HG02973 (cell line): ENCODE results near the gene ZDHHC1.

Experiments
- ATAC-seq: cut with Tn5 transposase; IDR thresholded peaks from one replicate; pipeline ENCODE4 v1.9.1; 2021; ENCODE audit warnings: moderate library complexity; ENCODE audit not compliant: unreplicated experiment

Gene ZDHHC1

GRCh38 chr16:67415872-67416793, at the start of gene ZDHHC1:
ZDHHC1 (minus strand) TSS chr16:67416477; CDS start chr16:67407775, 8,702 bp downstream.
- peak; percentile 58 for ATAC-seq

DNA sequence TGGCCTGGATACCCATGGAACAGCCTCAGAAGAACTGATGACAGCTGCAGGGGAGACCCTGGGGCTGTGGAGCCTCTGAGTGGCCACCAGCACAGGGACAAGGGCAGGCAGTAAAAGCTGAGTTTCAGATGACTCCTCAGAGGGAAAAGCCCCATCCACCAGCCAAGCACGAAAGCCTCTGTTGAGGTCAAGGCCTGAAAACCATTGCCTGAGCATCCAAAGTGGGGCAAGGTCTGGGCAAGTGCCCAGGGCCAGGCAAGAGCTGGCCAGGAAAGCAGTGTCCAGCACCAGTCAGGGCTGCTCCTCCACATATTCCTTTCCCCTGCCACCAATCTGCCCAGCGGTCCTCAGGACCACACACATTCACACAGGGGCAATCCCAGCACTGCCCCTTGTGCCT, 48.3 kb upstream of the ZDHHC1 start:
- ATAC-seq: no peak

GRCh38 chr16:67463691-67464090, 47.4 kb upstream of the ZDHHC1 start:
- ATAC-seq: no peak

DNA sequence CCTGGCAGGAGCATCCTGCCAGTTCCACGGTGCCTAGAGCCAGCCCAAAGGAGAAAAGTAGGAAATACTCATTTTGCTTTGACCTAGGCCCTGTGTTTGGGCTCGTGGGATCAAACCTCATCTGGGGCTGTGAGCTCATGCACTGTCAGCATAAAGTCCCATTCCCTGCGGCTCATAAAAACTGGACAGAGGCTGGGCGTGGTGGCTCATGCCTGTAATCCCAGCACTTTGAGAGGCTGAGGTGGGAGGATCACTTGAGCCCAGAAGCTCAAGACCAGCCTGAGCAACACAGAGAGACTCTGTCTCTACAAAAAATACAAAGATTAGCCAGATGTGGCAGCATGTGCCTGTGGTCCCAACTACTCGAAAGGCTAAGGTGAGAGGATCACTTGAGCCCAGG, 46.8 kb upstream of the ZDHHC1 start:
- no peak for ATAC-seq

GRCh38 chr16:67462279-67462655, 46.0 kb upstream of the ZDHHC1 start:
- no peak for ATAC-seq

DNA sequence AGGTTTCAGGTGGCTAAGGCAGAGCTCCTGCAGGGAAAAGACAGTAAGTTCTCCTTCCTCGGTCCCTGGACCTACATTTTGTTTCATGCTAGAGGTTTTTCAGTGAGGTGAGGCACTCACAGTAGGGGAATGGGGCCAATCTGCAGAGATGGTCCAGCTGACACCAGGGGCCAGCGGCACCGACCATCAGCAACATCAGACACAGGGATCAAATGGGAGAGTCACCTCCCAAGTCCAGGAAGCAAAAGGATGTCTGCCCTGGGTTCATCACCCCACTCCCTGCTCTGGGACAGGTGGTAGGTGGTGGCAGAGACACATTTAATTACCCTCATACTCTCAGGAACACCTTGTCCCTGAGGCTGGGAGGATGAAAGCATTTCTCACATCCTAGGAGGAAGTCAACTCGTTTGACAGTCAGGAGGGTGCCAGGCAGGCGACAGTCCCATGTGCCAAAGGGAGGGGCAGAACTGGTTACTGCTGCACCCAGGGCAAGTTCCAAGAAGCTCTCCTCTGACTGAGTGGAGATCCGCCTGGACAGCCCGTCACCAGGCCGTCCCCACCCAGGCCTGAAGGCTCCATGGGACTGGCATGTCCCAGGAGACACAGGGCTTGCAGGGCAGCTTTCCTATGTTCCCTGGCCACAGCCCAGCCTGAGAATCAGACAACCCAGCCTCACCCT, 45.5 kb upstream of the ZDHHC1 start:
- ATAC-seq: no peak

GRCh38 chr16:67460961-67461360, 44.7 kb upstream of the ZDHHC1 start:
- no peak for ATAC-seq

DNA sequence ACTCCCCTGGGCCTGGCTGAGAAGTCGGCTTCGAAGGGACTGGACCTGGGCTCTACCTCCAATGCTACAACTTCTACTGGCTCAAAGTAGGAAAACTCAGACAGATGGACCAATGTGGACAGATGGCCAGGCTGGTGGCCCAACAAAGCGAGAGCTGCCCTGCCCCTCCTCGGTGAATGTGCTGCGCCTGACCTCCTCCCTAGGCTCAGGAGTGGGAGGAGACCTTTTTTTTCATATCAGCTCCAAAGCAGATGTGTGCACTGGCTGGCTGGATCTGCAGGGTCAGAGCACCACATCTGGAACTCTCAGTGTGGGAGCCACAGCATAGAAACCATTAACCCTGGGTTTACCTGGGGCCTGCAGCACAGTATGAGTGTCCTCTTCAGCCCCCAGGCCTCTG, 43.9 kb upstream of the ZDHHC1 start:
- ATAC-seq: no peak

GRCh38 chr16:67459861-67460150, 43.5 kb upstream of the ZDHHC1 start:
- ATAC-seq: no peak

DNA sequence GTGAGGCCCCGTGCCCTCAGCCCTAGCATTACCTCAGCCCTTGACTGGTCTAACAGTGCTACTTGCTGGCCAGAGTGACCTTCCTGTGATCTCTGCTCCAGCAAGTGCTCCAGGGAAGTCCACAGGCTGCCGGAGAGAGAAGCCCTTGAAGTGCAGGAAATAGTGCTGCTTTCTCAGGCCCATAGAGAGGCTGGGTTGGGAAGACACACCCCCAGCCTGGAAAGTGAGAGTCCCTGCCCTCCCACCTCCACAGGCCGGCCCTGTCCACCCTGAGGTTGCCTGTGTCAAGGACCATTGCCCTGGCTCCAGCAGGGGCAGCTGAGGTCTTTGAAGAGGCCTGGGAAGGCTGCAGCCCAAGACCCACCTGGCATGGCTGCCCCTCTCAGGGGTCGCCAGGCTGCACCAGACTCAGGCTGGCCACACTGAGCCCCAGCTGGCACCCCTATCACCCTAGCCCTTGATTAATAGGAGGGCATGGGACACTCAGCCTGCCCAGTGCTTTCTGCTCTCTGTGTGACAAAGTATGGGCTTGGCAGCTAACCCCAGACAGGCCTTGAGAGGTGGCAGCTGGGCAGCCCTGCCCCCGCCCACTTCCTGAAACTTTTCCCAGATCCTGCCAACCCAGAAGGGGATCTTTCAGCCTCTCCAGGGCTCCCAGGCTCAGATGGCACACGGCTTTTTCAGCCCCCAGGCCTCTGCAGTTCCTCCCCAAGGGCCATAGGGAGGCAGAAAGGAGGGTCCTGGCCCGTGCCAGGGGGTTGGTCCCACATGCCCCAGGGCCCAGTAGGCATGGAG, 43.0 kb upstream of the ZDHHC1 start:
- no peak for ATAC-seq

DNA sequence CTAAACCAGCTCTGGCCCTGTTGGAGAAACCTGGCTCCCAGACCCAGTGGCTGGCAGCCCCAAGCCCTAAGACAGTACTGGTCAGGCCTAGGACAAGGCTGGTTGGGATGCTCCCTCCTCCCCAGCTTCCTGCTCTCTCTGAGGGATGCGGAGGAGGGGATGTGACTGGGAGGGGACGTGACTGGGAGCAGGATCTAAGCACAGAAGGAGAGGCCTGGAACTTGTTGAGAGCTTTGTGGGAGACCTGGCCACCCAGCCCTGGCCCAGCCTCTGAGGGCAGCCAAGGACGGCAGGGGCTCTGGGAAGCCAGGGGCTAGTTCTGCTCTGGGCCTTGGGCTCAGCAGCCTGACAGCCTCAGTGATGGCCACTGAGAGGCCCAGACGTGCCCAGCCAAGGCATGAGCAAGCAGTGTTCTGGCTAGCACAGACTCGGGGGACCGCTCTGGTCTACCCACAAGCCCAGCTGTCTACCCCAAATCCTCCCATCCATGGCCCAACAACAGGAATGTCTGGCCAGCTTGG, 41.9 kb upstream of the ZDHHC1 start:
- no peak for ATAC-seq

DNA sequence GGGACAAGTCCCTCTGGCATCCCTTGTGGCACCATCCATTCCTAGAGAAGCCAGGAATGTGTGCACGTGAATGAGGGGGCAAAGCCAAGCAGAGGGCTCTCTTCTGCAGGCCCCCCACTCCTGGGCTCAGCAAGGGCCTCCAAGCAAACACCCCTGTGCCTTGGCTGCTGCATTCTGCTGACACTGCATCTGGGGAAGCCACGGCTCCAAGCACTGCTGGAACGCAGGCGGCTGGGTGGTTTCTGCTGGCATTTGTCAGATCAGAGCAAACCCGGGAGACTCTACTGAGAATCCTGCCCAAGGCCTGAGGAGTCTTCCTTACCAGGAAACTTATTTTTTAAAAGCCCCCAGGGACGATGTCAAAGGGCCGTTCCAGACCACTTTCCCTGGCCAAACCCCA, 41.3 kb upstream of the ZDHHC1 start:
- ATAC-seq: no peak

DNA sequence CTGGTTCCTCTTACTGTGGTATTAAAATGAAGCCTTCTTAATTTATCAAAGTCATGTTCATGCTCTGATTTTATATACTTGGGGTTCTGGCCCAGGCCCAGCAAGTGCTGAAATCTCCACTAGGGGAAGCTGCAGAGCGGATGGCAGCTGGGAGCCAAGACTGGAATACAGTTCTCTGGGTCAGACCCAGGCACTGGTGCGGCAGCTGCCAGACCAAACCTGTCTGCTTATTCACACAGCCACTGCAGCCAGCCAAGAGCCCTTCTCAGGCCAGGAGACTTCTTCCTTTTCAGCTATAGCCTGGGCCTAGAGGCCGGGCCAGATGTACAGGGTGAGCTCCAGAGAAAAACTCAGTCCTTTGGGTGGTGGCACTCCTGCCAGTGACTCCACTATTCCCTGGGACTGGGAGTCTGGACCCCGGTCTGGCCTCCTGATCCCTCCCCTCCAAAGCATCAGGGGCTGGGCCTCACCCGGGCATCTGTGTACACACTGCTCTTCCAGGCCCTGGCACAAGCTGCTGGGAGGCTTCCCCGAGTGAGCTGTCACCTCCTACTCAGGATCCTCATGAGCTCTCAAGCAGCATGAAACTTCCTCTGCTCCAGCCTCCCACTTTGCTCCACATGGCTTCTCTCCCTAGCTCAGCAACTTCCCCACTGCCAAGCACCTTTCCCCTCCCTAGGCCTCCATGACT, 40.3 kb upstream of the ZDHHC1 start:
- no peak for ATAC-seq

DNA sequence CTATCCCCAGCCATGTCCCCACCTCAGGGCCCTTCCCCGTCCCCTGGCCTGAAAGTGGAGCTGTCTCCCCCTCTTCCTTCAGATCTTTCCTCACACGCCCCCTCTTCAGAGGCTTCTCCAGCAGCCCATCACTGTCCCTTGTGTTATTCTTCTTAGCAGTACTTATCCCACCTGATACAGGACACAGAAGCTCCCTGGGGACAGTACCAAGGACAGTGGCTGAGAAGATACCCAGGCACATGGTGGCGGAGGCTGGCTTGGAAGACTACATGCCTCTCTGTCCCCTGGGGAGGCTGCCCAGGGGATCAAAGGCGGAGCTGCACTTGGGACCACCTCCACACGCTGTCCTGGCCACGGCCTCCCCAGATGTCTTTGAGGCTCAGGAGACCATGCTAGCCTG, 38.6 kb upstream of the ZDHHC1 start:
- ATAC-seq: no peak

GRCh38 chr16:67454104-67454503, 37.8 kb upstream of the ZDHHC1 start:
- ATAC-seq: no peak

DNA sequence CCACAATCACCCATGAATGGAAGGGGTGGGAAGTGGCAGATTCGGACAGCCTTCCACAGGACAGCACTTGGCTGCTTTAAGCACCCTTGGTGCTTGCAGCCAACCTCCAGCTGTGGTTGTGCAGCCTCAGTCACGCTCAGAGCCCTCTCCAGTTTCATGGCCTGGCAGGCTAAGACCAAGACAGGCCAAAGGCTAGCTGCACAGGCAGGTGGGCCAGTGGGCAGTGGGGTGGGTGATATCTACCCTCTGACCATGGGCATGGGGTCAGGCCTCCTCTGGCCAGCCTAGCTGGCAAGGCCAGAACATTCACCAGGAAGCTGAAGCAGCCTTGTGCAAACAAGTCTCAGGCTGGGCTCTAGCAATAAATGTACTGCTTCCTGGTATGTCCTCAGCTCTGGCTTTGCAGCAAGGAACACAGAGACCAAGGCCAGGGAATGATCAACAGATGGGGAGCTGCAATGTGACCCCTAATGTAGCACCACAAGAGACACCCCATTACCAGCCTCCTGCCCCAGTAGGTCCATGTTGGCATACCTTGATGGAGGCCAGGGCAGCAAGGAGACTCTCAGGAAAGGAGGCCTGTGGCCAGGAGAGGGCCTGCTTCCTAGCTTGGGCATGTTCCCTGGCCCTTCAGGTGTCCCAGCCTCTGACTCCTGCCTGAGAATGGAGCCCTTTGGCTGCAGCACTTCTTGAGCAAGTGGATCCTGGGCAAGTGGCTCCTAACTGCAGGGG, 35.6 kb upstream of the ZDHHC1 start:
- ATAC-seq: no peak

GRCh38 chr16:67451061-67451703, 34.9 kb upstream of the ZDHHC1 start:
- ATAC-seq: no peak

- ATAC-seq: no peak
These were observed 33.5 kb upstream of the ZDHHC1 start for GRCh38 chr16:67449739-67450138.

- no peak for ATAC-seq
These were observed 33.1 kb upstream of the ZDHHC1 start for GRCh38 chr16:67449336-67449735.

DNA sequence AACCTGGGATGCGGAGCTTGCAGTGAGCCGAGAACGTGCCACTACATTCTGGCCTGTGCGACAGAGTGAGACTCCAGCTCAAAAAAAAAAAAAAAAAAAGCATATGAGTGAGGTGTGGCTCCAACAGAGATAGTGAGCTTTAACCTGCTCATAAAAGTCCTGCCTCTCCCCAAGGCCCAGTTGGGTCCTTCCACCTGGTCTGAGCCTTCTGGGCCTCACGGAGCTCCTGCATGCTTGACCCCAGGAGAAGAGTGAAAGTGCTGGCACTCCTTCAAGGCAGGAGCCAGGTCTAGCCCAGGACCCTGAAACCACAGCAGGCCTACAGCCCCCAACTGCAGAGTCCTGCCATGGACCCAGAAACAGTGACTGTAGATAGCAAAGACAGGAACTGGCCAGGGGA, 32.3 kb upstream of the ZDHHC1 start:
- ATAC-seq: no peak
